Lung microvascular endothelial cell (primary cell): Measurements from ENCODE around the gene ADAMTS2. TPM values are rescaled to one million over a fixed set of nuclear protein-coding genes. Genes with fewer than 3 reads are reported as not detected.

Source experiments
- DNase-seq, 2 donors: peaks; one replicate each; pipeline versions ENCODE4 v3.0.0 to v3.0.0-alpha.2; 2010; ENCODE audit warnings: low read depth in 2 of 2
- total RNA-seq: library from RNA; depleted of rRNA; stranded (reverse); fragments of >200 nt; gene quantifications from 2 replicates; pipeline ENCODE4 v1.2.1, GENCODE V29; 2014

Gene ADAMTS2
- total RNA-seq, 1 donor from 2014 or later = 0.40 TPM

DNA sequence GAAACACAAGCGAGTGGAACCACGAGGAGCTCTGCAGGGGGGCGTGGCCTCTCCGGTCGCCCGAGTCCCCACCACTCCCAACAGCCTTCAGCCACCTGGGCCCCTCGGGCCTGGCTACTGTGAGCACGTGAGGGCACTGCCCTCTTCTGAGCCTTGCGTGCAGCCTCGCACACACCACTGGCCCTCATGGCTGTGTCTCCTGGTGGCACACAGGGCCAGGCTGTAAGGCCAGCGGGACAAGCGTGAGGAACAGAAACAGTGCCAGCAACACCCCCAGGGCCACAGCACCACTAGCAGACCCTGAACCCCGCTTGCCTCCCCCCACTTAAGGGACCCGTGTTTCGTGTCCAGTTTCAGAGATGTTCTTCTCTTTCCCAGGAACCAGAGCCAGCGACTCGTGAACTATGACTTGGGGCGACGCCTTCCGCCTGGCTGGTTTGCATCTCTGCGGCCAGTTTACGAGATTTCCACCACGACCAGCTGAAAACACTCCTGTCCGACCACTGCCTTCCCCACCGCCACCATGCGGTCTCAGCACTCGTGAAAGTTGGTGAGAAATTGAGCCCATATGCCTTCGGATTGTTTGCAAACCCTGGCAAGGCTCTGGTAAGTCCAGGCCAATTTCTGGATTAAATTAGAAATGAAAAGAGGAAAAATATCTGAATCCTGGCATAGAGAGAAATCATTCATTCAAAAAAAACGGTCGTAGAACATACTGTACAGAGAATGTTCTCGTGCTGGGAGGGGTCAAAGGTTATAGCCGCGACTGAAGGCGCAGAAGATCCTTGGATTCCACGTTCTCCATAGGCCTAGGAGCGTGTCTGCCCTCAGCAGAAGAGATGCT, 149.5 kb downstream of the ADAMTS2 start:
- no peak for DNase-seq

DNA sequence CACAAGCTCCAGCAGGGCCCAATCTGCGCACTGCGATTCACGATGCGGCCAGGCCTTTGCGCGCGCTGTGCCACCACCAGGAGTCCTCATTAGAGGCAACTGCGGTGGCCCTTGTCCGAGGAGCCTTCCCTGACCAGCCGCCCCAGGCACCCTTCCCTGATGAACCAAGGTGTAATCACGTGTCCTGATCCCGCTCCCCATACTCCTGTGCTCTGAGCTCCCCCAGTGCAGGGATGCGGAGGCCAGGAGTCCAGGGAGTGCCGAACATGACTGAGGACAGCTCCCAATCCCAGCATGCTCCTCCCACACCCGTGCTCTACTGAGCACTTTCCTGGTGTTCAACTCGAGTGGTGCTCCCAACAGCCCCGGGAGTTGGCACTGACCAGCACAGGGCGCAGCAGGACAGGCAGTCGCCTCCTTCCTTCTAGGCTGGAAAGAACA, 150.3 kb downstream of the ADAMTS2 start:
- no peak for DNase-seq

DNA sequence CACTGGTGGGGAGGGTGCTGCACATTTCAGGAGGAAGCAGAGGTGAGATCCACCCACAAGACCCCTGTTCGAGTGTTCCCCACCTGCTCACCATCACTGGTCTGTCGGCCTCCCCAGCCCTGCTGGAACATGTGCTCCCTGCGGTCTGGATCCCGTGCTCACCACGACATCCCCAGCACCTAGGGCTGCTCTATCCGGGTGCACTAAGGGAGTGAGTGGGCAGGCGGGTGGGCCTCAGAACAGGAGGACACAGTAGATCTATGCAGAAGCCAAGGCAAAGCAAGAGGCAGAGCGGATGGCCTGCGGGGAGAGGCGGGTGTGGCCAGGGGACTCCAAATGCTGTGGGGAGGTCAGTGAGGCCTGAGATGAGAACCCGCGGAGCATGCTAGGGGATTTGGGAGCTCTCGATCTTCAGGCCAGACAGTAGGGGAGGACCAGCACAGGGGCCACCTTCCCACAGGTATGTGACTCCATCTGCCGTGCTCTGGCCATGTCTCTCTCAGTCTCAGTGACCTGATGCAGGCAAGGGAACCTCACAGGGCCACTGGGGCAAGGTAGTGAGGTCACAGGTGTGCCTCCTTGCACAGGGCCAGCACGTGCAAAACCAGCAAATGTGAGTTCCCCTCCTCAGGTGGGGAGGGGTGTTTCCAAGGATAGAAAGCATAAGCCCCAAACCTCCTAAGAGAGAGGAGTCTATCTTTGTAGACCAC, 150.9 kb downstream of the ADAMTS2 start:
- no peak for DNase-seq

DNA sequence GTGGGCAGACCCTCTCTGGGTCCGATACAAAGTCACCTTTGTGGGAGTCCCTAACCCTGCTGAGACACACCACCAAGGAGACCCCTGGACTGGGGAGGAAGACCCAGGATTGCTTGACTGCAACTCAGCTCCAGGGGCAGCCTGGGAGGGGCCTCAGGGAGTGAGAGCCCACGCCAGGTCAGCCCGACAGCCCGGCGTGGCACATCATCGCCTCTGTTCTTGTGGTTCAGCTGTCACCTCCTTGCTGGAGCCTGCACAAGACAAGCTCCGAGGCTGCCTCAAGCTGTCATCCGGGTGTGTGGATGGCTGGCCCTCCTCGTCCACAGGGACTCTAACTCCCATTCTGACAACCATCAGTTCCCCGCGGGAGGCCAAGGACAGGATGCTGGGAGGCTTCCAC, 151.5 kb downstream of the ADAMTS2 start:
- no peak for DNase-seq

DNA sequence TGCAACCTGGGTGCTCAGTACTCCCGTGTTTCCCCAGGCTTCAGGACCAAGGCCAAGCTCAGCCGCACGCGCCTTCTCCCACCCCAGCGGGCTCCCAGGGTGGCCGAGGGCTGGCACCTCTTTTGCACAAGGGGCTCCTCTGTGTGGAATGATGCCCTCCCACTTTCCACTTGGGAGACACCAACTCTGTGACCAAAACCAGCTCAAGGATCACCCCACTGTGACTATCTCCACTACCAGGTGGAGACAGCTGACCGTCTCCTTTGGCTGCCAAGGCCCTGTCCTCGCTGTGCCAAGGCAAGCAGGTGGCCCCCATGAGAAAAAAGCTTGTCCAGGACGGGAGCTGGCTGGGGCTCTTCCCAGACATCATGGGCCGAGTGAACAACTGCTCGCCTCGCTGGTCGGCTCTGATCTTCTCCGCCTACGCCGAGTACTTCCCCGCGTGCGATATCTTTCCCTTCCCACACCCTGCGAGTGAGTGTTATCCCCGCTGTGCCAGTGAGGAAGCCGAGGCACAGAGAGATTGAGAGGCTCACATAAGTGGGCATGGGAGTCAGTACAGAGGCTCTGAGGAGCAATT, 152.3 kb downstream of the ADAMTS2 start:
- DNase-seq = no peak

DNA sequence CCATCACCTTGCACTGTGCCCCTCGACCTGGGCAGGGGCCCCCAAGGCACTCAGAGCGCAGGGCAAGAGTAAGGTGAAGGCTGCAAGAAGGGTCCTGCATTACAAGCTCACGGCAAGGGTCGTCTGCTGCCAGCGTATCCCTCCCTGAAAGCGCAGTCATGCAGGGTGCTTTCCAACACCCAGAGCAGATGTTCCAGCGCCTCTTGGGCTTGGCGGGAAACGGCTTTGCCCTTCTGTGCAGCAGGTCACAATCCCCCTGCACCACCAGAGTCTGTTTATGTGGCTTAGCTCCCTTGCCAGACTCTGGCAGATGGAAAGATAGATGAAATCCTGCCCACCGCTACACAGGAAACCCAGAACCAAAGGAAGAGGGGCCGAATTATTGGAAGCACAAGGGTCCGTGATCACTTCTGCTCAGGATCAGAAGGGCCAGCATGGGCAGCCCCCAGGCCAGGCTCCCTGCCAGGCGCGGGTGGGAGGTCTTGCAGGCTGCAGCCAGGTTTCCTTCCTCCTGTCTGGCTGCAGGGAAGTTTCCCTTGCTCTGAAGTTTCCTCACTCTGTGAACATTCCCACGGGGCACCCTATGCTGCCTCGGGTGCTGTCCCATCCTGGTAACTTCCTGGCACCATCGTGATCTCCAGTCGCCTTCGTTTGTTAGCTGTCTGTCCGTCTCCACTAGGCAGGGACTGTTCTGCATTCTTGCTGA, 152.9 kb downstream of the ADAMTS2 start:
- no peak for DNase-seq

DNA sequence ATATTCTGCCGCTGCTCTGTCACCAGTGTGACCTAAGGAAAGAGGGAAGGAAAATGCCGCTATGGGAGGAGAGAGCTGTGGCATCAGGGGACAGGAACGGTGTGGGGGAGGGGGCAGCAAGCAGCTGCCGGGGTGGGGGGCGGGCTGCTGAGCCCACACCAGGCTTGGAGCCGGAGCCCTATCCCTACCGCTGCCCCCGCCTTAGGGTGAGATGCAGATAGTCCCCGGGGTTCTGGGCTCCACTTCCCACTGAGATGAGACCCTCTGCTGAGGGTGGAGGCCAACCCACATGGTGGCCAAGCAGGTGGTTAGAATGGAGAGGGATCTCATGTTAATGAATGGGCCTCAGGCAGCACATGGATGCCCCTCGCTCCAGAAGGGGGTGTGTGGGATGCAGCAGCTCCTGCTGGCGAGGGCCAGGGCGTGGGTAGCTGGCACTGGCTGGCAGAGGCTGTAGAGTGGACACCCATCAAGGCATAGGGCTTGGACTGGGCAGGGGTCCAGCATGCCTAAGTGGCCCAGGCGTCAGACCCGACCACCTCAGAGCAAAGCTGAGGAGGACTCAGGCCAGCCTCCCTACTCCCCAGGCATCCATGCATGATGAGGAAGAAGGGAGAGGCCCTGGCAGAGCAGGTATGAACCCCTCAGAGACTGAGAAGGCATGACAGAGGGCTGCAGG, 153.6 kb downstream of the ADAMTS2 start:
- no peak for DNase-seq

DNA sequence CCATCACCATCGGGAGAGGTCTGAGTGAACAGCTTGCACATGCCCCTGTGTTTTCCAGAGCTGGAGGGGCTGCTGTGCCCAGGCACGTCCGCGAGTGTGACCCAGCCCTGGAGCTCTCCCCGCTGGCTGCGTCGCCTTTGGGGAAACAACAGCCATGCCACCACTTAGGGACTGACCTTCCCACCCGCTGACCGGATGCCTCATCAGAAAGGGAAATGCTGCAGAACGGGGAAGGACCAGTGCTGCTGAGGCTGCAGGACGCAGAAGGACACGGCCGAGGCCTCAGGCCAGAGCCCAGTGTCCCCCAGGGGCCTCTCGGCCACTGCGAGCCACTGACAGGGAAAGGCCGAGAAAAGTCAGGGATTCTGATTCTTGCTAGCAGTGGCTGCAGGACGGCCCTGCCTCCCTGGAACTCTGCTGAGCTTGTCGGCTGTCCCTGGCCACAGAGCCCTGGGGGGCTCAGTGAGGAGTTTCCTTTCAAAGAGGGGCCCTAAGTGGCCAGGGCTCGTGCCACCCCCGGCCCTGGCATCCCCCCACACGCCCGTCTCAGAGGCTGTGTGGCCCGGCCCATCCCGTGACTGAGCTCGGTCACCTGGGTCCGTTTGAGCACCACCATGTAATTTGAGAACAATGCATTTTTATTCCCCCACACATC, 154.3 kb downstream of the ADAMTS2 start:
- DNase-seq = no peak

DNA sequence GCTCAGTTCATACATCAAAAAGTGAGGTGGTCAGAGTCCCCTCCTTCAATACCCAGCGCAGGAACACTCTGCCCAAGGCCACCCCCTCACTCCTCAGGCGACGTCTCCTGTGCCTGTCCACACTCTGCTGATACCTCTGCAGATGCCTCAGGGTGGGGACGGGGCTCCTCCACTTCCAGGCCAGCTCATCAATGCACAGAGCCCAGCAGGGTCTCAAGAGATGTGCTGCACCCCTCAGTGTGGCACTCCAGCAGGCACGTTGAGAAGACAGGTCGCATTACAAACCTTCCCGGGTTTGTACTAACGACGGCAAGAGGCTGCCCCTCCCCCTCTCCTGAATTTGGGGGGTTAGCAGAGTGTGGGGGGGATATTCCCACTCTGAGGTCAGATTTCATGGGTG, 156.6 kb downstream of the ADAMTS2 start:
- DNase-seq = no peak

DNA sequence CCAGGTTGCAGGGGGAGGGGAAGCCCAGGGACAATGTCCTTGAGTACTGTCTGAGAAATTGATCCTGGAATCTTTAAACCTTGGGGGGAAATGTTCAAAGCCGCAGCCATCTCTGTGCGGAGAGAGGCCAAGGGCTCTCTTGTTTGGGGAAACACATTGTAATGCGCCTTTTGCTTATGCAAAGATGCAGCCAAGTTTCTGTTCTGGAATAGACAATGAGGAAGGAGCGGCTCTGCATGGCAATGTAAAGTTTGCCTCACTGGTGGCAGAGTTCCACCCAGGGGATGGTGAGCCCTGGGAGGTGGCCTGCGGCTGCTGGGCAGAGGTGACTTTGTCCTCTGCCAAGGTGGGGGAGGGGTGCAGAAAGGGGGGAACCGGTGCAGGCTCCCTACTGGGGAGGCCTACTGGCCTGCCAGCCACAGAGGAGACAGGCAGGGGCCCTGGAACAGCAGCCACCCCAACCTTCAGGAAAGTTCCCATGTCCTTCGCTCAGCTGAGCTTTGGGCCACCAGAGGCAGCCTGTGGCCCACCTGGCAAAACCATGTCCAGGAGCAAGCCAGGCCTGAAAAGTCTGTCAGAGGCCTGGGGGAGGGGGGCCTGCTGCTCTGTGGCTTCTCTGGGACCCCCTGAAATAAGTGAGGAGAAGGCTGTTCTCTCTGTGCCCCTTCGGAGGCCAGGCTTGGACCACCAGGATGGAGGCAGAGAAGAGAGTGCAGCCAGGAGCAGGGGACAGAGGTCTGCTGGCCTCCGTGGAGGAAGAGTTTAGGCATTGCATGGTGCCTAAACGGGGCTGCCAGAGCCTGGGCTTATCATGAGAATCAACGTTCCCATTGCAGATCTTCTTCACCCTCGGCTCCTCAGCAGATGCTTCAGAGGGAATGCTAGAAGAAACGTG, 157.3 kb downstream of the ADAMTS2 start:
- no peak for DNase-seq

DNA sequence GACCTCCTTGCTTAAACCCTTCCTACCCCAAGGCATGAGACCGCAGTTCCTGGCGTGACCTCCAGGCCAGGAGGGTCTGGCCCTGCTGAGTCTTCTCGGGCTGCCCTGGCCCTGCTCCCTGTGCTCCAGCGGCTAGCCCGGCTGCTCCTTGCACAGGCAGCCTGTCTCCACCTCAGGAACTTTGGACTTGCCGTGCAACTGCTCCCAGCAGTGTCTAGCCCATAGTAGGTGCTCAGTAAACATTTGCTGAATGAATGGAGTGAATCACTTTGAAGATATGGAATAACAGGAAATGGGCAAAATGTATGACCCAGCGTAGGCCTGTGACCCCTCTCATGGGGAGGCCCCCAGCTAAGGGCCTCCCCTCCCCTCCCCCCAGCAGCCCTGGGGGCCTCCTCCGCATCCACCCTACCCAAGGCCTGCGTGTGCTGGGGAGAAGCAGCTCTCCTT, 158.0 kb downstream of the ADAMTS2 start:
- no peak for DNase-seq

DNA sequence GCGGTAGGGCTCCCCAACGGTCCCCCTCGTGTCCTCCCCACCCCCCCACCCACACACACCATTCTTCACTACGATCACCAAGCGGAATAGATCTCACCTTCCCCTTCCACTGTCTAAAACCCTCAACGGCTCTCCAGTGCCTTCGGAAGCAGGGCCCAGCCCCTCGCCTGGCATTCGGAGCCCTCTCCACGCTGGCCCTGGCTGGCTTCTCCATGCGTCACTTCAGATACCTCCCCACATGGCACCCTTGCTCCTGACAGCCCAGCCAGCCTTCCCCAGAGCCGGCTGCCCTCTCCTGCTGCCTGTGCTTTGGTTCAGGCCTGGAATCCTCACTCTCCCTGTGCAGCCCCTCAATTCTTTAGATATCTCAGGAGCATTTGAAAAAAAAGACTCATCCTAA, 158.5 kb downstream of the ADAMTS2 start:
- DNase-seq = no peak

DNA sequence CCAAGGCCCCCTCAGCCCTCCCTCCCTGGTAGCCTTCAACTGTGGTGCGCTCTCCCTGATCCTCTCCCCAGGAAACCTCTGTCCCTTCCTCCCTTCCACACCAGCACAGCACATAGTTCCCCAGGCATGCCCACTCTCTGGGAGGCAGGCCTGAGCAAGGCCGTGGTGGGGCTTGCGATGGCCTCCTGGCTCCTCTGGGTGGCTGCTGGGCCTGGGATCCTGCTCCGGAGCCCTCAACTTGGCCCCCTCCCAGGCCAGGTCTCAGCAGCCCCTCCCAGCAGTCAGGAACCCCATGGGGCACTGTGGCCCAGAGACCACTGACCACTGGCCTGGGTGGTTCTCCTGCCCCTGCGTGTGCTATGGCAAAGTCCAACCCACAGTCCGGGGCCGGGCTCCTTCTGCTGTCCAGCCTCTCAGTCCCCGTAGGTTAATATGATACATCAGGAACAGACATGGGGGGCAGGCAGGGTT, 159.3 kb downstream of the ADAMTS2 start:
- no peak for DNase-seq

DNA sequence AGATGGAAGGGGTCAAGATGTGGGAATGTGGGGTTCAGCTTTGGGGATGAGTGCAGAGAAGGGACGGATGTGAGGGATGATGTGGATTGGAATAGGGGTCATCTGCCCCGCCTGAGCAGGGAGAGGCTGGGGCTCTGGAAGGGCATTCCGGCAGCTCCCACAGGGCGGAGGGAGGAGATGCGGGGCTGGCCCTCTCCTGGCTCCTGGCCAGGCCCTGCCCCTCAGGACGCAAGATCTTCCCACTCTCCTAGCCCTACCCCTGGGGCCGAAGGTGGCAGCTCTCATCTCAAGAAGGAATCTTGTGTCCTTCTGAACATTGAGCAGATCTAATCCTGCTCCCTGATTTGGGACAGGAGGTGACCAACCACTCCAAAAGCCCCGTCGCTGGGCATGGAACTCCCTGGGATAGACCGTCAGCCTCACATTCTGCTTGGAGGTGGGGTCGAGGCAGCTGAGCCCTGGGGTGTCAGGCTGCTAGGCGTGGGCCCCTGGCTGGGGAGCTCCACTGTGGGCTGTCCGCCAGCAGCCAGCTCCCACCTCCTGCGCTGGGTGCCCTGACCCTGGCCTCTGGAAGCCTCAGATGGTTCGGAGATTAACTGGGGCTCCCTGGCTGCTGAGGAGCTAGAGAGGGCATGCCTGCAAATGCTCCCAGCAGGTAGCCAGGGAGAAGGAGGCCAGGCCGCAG, 159.9 kb downstream of the ADAMTS2 start:
- DNase-seq = no peak

DNA sequence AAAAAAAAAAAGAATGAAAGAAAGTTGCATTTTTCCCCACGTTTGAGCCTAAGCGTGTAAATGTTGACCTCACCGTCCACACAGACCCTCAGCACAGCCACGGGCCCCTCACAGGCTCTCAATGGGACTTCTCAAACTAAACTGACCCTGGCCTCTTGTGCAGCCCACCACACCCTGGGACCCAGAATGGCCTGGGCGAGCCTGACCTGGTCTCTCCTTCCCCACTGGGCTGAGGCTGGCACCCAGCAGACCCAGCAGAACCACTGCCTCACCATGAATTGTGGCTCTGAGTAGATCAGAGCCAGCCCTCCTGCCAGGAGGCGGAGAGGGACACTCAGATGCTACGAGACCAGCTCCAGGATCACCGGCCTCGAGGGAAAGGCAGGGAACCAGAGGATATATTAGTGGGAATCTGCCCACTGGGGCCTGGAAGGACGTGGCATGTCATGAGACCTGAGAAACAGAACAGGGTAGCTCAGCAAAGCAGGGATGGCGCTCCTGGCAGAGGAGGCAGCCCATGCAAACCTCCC, 160.7 kb downstream of the ADAMTS2 start:
- no peak for DNase-seq

DNA sequence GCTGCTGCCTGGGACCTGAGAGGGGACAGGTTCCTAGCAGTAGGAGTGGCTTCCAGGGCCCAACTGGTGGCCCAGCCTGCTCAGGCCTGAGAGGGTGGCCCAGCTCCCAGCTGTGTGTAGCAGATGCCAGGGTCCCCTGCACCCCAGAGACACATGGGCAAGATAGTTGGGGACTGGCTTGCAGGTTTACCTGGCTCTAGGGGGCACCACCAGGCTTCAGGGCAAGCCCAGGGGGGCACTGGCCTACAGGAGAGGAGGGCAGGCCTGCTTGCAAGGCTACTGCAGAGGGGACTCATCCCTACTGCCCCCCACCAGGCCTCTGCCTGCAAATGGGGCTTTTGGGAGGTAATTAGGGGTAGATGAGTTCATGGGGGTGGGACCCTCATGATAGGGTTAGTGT, 161.8 kb downstream of the ADAMTS2 start:
- no peak for DNase-seq

DNA sequence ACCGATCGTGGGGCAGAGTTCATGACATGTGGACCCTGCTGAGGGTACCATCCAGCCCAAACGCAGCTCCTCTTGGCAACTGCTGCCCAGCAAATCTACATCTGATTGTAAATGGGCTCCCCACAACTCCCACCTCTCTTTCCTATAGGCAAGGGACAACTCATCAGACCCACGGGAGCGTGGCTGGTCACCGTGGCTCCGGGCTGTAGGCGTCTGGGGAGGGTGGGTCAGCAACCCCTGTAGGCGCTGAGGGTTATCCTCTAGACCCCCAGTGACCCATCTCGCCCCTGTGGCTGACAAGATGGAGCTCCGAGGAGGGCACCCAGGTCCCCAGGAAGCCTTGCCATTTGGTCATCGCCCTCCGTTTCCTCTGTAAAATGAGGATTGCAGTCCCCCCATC, 162.7 kb downstream of the ADAMTS2 start:
- no peak for DNase-seq

DNA sequence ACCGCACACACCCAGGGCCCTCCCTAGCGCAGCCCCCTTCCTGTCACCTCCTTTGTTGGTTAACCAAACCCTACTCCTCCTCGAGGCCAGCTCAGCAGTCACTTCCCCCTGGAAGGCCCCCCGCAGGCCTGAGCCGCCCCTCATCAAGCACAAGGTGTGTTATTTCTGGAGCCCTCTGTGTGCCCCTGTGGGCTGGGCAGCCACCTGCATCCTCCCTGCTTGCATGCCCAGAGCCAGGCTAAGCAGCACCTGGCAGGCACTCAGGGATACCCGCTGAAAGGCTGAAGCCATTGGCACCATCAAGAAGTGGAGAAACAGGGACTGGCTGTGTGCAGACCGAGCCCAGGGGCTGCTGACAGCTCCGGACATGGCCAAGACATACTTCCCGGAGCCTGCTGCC, 163.3 kb downstream of the ADAMTS2 start:
- no peak for DNase-seq
